Measurements from ENCODE around the gene ARHGEF12. TPM values are rescaled to one million over a fixed set of nuclear protein-coding genes. Genes with fewer than 3 reads are reported as not detected.

The ARHGEF12 gene
- total and polyA plus RNA-seq, 10 of the 15 experiments (the other 5 are each of a cell fraction or from before 2014, with no cell fraction given): 2.7 to 40.8 (median 20.9) TPM

- FAIRE-seq (no peak), DNase-seq (ENCODE audit: low read depth, low spot score) (no peak), ATAC-seq (no peak)
- Histone ChIP-seq H4K20me1 (ENCODE audit: control insufficient read depth, insufficient read depth) (no peaks in the 10 kb centered on the region), H3K4me3 (no peak overlapping the region), H3K36me3 (ENCODE audit: control insufficient read depth in 2 of 2, insufficient read depth in 2 of 2, low read length in 1 of 2) (no peaks in the 10 kb centered on the region), H3K4me1 (ENCODE audit: control insufficient read depth, insufficient read depth, low read length) (no peaks in the 10 kb centered on the region), H3K27me3 (replicated peaks in 1 of 2; ENCODE audit: control insufficient read depth in 2 of 2, insufficient read depth in 2 of 2, low read length in 1 of 2) (no peaks in the 10 kb centered on the region), H3K9me3 (replicated peaks; ENCODE audit: control insufficient read depth, insufficient read depth, low read length) (no peaks in the 10 kb centered on the region; the same call in 2 of the 3 replicates), H2AFZ (ENCODE audit: control insufficient read depth, low read depth, low read length) (no peak overlapping the region), H3K9ac (ENCODE audit: control insufficient read depth, insufficient read depth, low read length) (no peak overlapping the region), H3K27ac (ENCODE audit: control insufficient read depth, insufficient read depth) (no peak overlapping the region), H3K4me2 (ENCODE audit: control insufficient read depth, insufficient read depth) (no peak overlapping the region), H3K79me2 (ENCODE audit: control insufficient read depth, insufficient read depth, low read length) (no peaks in the 10 kb centered on the region; the same call in 1 of the 2 replicates)
- no TSS peak for BruUV-seq (replicated peaks)
- ChIA-PET SMC1A (ENCODE audit: uncharacterized antibody, unreplicated experiment) (interaction anchor here (1.0 kb wide), 1 partner anchor 18 kb away, joined by 3 read pairs; no protein-coding TSS in a partner anchor), POLR2A (no interaction called here), RAD21 (ENCODE audit: unreplicated experiment) (interaction anchor here (0.6 kb wide), 1 partner anchor 104 kb away, joined by 3 read pairs; no protein-coding TSS in a partner anchor), CTCF (interaction anchor here (0.6 to 1.4 kb wide), 4 partner anchors 22 to 52 kb away, joined by 3 read pairs; partner anchors contain the start of gene ARHGEF12)
- intact Hi-C loops (cut with micrococcal nuclease; ENCODE audit: unreplicated experiment): no loop called here
- in situ Hi-C loops (cut with MboI): no loop called here
- TF ChIP-seq ATF7 (IDR thresholded peaks at IDR 0.05; ENCODE audit: low read depth) (no peak), RELA (IDR thresholded peaks at IDR 0.05; ENCODE audit: borderline replicate concordance, partially characterized antibody) (no peak), EP300 (IDR thresholded peaks at IDR 0.05; ENCODE audit: borderline replicate concordance in 1 of 2, control insufficient read depth in 1 of 2, low read depth in 2 of 2, low read length in 2 of 2) (no peak), HDAC6 (IDR thresholded peaks at IDR 0.05; ENCODE audit: unreplicated experiment) (no peak), ESRRA (IDR thresholded peaks at IDR 0.05; ENCODE audit: low read length) (no peak), NFYA (IDR thresholded peaks at IDR 0.05; ENCODE audit: borderline replicate concordance, low read depth, low read length) (no peak), CEBPZ (IDR thresholded peaks at IDR 0.05; ENCODE audit: low read depth, low read length) (no peak), ZNF592 (IDR thresholded peaks at IDR 0.05) (no peak), KDM1A (IDR thresholded peaks at IDR 0.05; ENCODE audit: borderline replicate concordance) (no peak)
These were observed 52.0 kb downstream of the ARHGEF12 start for GRCh38 chr11:120388261-120388660.
